K562 (cell line): ENCODE data around the gene MSRB3. TPM values are rescaled to one million over a fixed set of nuclear protein-coding genes. Genes with fewer than 3 reads are reported as not detected.

Source experiments
- ATAC-seq: fragments of 200-7000 bp; cut with Tn5 transposase; 3 replicates; pipeline ENCODE4 v1.9.1; 2020; ENCODE audit warnings: moderate library complexity
- BruUV-seq: library from RNA; stranded (reverse); fragments of 400-500 nt; replicated peaks from 2 replicates; lab custom pipeline; 2021; lab: Mats Ljungman, UMichigan
- CTCF ChIA-PET: fragments of 300-600 bp; formaldehyde crosslinking; extraction: SDS; loops from one replicate; lab custom pipeline; 2021; ENCODE audit warnings: low intra/inter-chr PET ratio; lab: Yijun Ruan, JAX
- POLR2A ChIA-PET: fragments of 300-600, 350-650 bp; sonication (Branson Sonifier 250); formaldehyde crosslinking; extraction: SDS; loops from one replicate; lab custom pipeline; 2021; ENCODE audit warnings: antibody characterized with exemption, inconsistent platforms; lab: Yijun Ruan, JAX
- DNase-seq, 4 experiments: peaks; one replicate each; pipeline versions ENCODE4 v3.0.0 to v3.0.0-alpha.2; 2011 to 2018; ENCODE audit warnings: low spot score in 3 of 4, mixed read lengths in 3 of 4; ENCODE audit errors: extremely low read depth in 1 of 4
- FAIRE-seq: peaks from 2 replicates; lab custom pipeline; 2011; peaks lifted over from hg19 to GRCh38; lab: Jason Lieb, UNC
- H2AFZ ChIP-seq: 2 replicates; pipeline ENCODE4 v1.6.0; 2011; ENCODE audit warnings: low read depth, low read length, control low read depth, inconsistent platforms
- H3K27ac ChIP-seq: fragments of 200-600 bp; 3 replicates; pipeline ENCODE4 v1.8.0; 2011; ENCODE audit warnings: low read depth, mild to moderate bottlenecking, control low read depth, inconsistent platforms, low read length, moderate library complexity, mixed read lengths; ENCODE audit errors: extremely low read depth
- H3K27me3 ChIP-seq, 2 experiments: fragments of 300-600 bp in 1 of 2; 2 replicates in 1 of 2; 3 replicates in 1 of 2; pipeline versions ENCODE4 v1.6.0 to v1.8.0; 2011; ENCODE audit warnings: inconsistent platforms in 2 of 2, low read length in 2 of 2, mild to moderate bottlenecking in 1 of 2, mixed read lengths in 1 of 2, moderate library complexity in 1 of 2; ENCODE audit not compliant: control insufficient read depth in 2 of 2, insufficient read depth in 2 of 2
- H3K36me3 ChIP-seq: fragments of 300-600 bp; 3 replicates; pipeline ENCODE4 v1.8.0; 2011; ENCODE audit warnings: mild to moderate bottlenecking, low read length, inconsistent platforms; ENCODE audit not compliant: control insufficient read depth, insufficient read depth
- H3K4me1 ChIP-seq, 2 experiments: fragments of 200-600 bp in 1 of 2; replicated peaks in 1 of 2; 2 replicates in 1 of 2; 3 replicates in 1 of 2; pipeline versions ENCODE4 v1.5.1 to v1.8.0; 2011; ENCODE audit warnings: inconsistent platforms in 2 of 2, low read length in 2 of 2, mild to moderate bottlenecking in 1 of 2, mixed read lengths in 1 of 2, moderate library complexity in 1 of 2; ENCODE audit not compliant: control insufficient read depth in 2 of 2, insufficient read depth in 2 of 2
- H3K4me2 ChIP-seq: 2 replicates; pipeline ENCODE4 v1.6.1; 2011; ENCODE audit warnings: low read length, control low read depth, inconsistent platforms, mixed read lengths; ENCODE audit not compliant: insufficient read depth
- H3K4me3 ChIP-seq: fragments of 200-600 bp; sonication (generic), shearing (Covaris generic); 2 replicates; pipeline ENCODE4 v1.5.1; 2016; ENCODE audit warnings: control low read depth, inconsistent platforms
- H3K79me2 ChIP-seq: fragments of 200-600 bp; 3 replicates; pipeline ENCODE4 v1.8.0; 2011; ENCODE audit warnings: low read length, inconsistent platforms; ENCODE audit not compliant: control insufficient read depth, insufficient read depth
- H3K9ac ChIP-seq, 2 experiments: 2 replicates each; pipeline versions ENCODE4 v1.6.0 to v1.6.1; 2011; ENCODE audit warnings: low read depth in 2 of 2, low read length in 2 of 2, control low read depth in 1 of 2, inconsistent platforms in 1 of 2, mild to moderate bottlenecking in 1 of 2, mixed read lengths in 1 of 2; ENCODE audit not compliant: insufficient read depth in 1 of 2
- H3K9me1 ChIP-seq: one replicate; pipeline ENCODE4 v1.6.0; 2011; ENCODE audit warnings: inconsistent platforms, mild to moderate bottlenecking, low read length, moderate library complexity; ENCODE audit not compliant: control insufficient read depth, insufficient read depth
- H3K9me3 ChIP-seq: replicated peaks from 2 replicates; pipeline ENCODE4 v1.5.1; 2011; ENCODE audit warnings: low read depth, low read length, inconsistent platforms; ENCODE audit not compliant: control insufficient read depth, insufficient read depth
- H4K20me1 ChIP-seq: replicated peaks from 2 replicates; pipeline ENCODE4 v1.6.1; 2011; ENCODE audit warnings: low read length, inconsistent platforms, mixed read lengths; ENCODE audit not compliant: control insufficient read depth, insufficient read depth
- TEAD4 ChIP-seq, 2 experiments: sonication (generic) in 1 of 2; formaldehyde crosslinking in 1 of 2; IDR thresholded peaks; 2 replicates each; pipeline versions ENCODE4 v1.6.1 to v1.8.0; 2012 to 2022; ENCODE audit warnings: borderline replicate concordance in 1 of 2, inconsistent platforms in 1 of 2, low read length in 1 of 2, mild to moderate bottlenecking in 1 of 2, missing genetic modification reagents in 1 of 2
- ZFP1 ChIP-seq: fragments of 450-650 bp; formaldehyde crosslinking; IDR thresholded peaks from 2 replicates; pipeline ENCODE4 v1.4.0; 2020; ENCODE audit warnings: mild to moderate bottlenecking, mixed read lengths
- ZNF143 ChIP-seq: sonication (generic); formaldehyde crosslinking; IDR thresholded peaks from 2 replicates; pipeline ENCODE4 v1.9.0; 2022; ENCODE audit warnings: mild to moderate bottlenecking, missing genetic modification reagents
- ZNF24 ChIP-seq: fragments of 450-650 bp; IDR thresholded peaks from 2 replicates; pipeline ENCODE4 v1.6.1; 2016
- ZNF57 ChIP-seq: fragments of 450-650 bp; formaldehyde crosslinking; IDR thresholded peaks from 2 replicates; pipeline ENCODE4 v1.4.0; 2020; ENCODE audit warnings: mild to moderate bottlenecking, moderate library complexity
- WGBS: fragments of 100-300 bp; shearing (Covaris generic); methylation state at CpG from one replicate; pipeline ENCODE4 v1.1.6; 2016; ENCODE audit warnings: low coverage, mixed read lengths; ENCODE audit not compliant: insufficient coverage; ENCODE audit errors: missing lambda C conversion rate; 5-methylcytosine and 5-hydroxymethylcytosine counted together
- in situ Hi-C: fragments of 300-500 bp; cut with MboI; formaldehyde crosslinking; loops from 4 replicates; pipeline ENCODE4 v1.15.0; 2018; ENCODE audit warnings: inconsistent platforms, mixed read lengths
- intact Hi-C: fragments of 100-400 bp; cut with micrococcal nuclease; formaldehyde crosslinking; loops from 2 replicates; pipeline ENCODE4 v1.14.2; 2022
- polyA plus RNA-seq, 8 experiments: library from polyadenylated mRNA; depleted of rRNA in 4 of 8; stranded (reverse) in 5 of 8; unstranded in 3 of 8; fragments of >200 nt; fragmentation: Nextera tagmentation in 2 of 8; fragmentation: Illumina TruSeq in 1 of 8; extraction: Ambion mirVana in 2 of 8; extraction: Trizol in 1 of 8; gene quantifications; 2 replicates each; pipeline versions ENCODE4 v1.2.1 to v1.2.3, GENCODE V29; 2011 to 2014; ENCODE audit warnings: inconsistent platforms in 1 of 8, missing spikeins in 1 of 8
- total RNA-seq, 7 experiments: library from RNA; depleted of rRNA in 6 of 7; stranded (reverse); fragments of >200 nt in 6 of 7; fragmentation: Illumina TruSeq in 2 of 7; extraction: Trizol in 2 of 7; gene quantifications; 2 replicates each; pipeline versions ENCODE4 v1.2.1 to v1.2.3, GENCODE V29; 2011 to 2021; ENCODE audit warnings: low replicate concordance in 1 of 7
- TF ChIP-seq, protein P1 (sequence below): conservative IDR thresholded peaks from 2 replicates; pipeline ENCODE4 v1.6.1; 2011; ENCODE audit warnings: low read depth, mild to moderate bottlenecking, low read length; ENCODE audit not compliant: control insufficient read depth
- TF ChIP-seq, protein P2 (sequence below), 2 experiments: fragments of 450-650 bp; IDR thresholded peaks; 2 replicates each; pipeline ENCODE4 v1.6.1; 2016; ENCODE audit warnings: mild to moderate bottlenecking in 2 of 2, borderline replicate concordance in 1 of 2, low read depth in 1 of 2, moderate library complexity in 1 of 2

MSRB3 gene
- total and polyA plus RNA-seq, 9 of the 15 experiments (the other 6 are each of a cell fraction or from before 2014, with no cell fraction given): 0.04 TPM; not detected in 8

DNA sequence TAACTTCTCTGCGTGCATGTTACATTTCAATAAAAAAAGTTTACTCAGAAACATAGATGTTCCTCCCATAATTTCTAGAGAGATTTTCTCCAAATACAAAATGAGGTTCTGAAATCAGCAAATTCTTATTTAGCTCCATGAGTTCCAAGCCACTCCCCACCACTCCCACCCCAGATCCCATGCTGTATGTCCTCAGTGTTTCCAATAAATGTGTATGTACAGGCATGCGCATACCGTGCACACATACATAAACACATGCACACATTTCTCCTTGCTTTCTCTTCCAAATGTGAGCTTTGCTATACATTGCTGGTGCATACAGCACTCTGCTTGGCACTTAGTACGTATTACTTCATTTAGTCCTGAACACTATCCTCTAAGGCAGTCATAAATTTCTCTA, 209.7 kb downstream of the MSRB3 start:
- FAIRE-seq (no peak), DNase-seq (no peak), ATAC-seq (no peak)
- in situ Hi-C loops (no loop called here), intact Hi-C loops (no loop called here)
- Histone ChIP-seq H4K20me1 (no peaks in the 10 kb centered on the region), H3K9me1 (no peaks in the 10 kb centered on the region), H2AFZ (no peak overlapping the region), H3K4me1 (no peaks in the 10 kb centered on the region), H3K9me3 (no peaks in the 10 kb centered on the region), H3K9ac (no peak overlapping the region), H3K4me2 (no peak overlapping the region), H3K27me3 (no peaks in the 10 kb centered on the region), H3K79me2 (no peaks in the 10 kb centered on the region), H3K36me3 (no peaks in the 10 kb centered on the region), H3K4me3 (no peak overlapping the region), H3K27ac (no peak overlapping the region)
- CTCF ChIA-PET: no interaction called here
- 0% methylated on average over 4 of the region's 4 CpGs for WGBS
- TF ChIP-seq ZNF24 (no peak), ZFP1 (CRISPR knock-in tag) (no peak), ZNF57 (CRISPR knock-in tag) (no peak), TEAD4 (IDR thresholded peaks at IDR 0.05; ENCODE audit: low read length) (no peak), TEAD4 (CRISPR knock-in tag; IDR thresholded peaks at IDR 0.05; ENCODE audit: borderline replicate concordance) (no peak)
- TF ChIP-seq, protein P1, sequence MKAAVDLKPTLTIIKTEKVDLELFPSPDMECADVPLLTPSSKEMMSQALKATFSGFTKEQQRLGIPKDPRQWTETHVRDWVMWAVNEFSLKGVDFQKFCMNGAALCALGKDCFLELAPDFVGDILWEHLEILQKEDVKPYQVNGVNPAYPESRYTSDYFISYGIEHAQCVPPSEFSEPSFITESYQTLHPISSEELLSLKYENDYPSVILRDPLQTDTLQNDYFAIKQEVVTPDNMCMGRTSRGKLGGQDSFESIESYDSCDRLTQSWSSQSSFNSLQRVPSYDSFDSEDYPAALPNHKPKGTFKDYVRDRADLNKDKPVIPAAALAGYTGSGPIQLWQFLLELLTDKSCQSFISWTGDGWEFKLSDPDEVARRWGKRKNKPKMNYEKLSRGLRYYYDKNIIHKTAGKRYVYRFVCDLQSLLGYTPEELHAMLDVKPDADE: no peak
- POLR2A ChIA-PET: no interaction called here
- no TSS peak for BruUV-seq

DNA sequence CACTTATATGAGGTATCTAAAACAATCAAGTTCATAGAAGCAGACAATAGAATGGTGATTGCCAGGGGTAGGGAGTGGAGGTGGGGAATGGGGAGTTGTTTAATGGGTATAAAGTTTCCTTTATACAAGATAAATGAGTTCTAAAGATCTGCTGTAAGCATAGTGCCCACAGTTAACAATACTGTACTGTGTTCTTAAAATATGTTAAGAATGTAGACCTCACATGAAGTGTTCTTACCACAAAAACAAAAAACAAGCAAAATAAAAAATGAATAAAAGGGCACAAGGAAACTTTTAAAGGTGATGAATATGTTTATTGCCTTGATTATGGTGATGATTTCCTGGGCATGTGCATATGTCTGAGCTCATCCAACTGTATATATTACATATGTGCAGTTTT, 211.8 kb downstream of the MSRB3 start:
- POLR2A ChIA-PET: no interaction called here
- H3K79me2 ChIP-seq: no peaks in the 10 kb centered on the region
- no peaks in the 10 kb centered on the region for H3K9me3 ChIP-seq
- no peak for DNase-seq
- no peaks in the 10 kb centered on the region for H3K36me3 ChIP-seq
- H3K9me1 ChIP-seq: no peaks in the 10 kb centered on the region
- H3K27me3 ChIP-seq: no peaks in the 10 kb centered on the region
- H2AFZ ChIP-seq: no peak overlapping the region
- H4K20me1 ChIP-seq: no peaks in the 10 kb centered on the region
- no peak overlapping the region for H3K9ac ChIP-seq
- in situ Hi-C loops (no loop called here), intact Hi-C loops (no loop called here)
- H3K4me1 ChIP-seq: no peaks in the 10 kb centered on the region
- no peak for FAIRE-seq
- no peak for ATAC-seq
- CTCF ChIA-PET: no interaction called here
- no peak overlapping the region for H3K27ac ChIP-seq
- H3K4me3 ChIP-seq: no peak overlapping the region
- BruUV-seq: no TSS peak
- H3K4me2 ChIP-seq: no peak overlapping the region
- TF ChIP-seq ZNF143 (CRISPR knock-in tag): no peak
- TF ChIP-seq, protein P2, sequence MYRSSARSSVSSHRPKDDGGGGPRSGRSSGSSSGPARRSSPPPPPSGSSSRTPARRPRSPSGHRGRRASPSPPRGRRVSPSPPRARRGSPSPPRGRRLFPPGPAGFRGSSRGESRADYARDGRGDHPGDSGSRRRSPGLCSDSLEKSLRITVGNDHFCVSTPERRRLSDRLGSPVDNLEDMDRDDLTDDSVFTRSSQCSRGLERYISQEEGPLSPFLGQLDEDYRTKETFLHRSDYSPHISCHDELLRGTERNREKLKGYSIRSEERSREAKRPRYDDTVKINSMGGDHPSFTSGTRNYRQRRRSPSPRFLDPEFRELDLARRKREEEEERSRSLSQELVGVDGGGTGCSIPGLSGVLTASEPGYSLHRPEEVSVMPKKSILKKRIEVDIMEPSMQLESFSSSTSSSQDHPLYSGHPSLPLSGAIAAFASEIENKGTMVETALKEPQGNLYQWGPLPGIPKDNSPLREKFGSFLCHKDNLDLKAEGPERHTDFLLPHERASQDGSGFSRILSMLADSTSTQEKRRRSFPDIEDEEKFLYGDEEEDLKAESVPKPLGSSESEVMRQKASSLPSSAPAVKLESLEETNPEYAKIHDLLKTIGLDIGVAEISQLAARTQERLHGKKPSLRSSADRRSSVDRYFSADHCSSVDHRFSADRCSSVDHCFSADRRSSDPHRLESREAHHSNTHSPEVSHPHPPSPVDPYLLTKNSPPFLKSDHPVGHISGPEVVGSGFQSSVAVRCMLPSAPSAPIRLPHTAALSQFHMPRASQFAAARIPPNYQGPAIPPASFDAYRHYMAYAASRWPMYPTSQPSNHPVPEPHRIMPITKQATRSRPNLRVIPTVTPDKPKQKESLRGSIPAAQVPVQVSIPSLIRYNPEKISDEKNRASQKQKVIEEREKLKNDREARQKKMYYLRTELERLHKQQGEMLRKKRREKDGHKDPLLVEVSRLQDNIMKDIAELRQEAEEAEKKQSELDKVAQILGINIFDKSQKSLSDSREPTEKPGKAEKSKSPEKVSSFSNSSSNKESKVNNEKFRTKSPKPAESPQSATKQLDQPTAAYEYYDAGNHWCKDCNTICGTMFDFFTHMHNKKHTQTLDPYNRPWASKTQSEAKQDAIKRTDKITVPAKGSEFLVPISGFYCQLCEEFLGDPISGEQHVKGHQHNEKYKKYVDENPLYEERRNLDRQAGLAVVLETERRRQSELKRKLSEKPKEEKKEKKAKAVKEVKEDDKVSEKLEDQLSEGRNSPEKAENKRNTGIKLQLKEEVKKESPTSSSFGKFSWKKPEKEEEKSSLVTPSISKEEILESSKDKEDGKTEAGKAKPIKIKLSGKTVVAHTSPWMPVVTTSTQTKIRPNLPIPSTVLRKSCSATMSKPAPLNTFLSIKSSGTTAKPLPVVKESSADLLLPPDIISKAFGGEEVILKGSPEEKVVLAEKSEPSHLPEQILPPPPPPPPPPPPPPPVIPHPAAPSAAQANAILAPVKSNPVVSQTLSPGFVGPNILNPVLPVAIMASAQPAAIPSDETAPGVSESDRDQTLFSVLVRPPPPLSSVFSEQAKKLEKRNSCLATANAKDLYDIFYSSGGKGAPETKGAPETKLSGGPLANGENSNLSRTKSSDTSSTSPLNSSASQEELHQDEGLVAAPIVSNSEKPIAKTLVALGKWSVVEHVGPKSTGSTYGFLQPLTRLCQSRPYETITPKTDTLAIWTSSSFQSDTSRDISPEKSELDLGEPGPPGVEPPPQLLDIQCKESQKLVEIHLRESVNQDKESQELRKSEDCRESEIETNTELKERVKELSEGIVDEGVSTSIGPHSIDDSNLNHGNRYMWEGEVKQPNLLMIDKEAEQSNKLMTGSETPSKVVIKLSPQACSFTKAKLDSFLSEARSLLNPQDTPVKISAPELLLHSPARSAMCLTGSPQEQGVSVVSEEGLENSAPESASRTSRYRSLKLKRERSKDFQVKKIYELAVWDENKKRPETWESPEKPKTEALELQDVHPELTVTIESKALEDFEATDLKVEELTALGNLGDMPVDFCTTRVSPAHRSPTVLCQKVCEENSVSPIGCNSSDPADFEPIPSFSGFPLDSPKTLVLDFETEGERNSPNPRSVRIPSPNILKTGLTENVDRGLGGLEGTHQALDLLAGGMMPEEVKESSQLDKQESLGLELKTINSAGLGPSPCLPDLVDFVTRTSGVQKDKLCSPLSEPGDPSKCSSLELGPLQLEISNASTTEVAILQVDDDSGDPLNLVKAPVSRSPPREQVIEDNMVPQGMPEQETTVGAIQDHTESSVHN (IDR thresholded peaks at IDR 0.05; ENCODE audit: borderline replicate concordance in 1 of 2, low read depth in 1 of 2): no peak
